Small intestine (tissue), 7 donors: ENCODE data around the gene PRRT2. TPM values are rescaled to one million over a fixed set of nuclear protein-coding genes. Genes with fewer than 3 reads are reported as not detected.

ENCODE experiments used
- DNase-seq, 2 donors: peaks; one replicate each; pipeline versions ENCODE4 v3.0.0 to v3.0.0-alpha.2; 2013
- FAIRE-seq: peaks from 2 replicates; lab custom pipeline; 2012; peaks lifted over from hg19 to GRCh38; lab: Jason Lieb, UNC
- H3K27ac ChIP-seq, 3 donors: one replicate each; pipeline ENCODE4 v1.5.1; 2013; ENCODE audit warnings: low read length in 2 of 3, mild to moderate bottlenecking in 2 of 3, control low read depth in 1 of 3, inconsistent platforms in 1 of 3, low read depth in 1 of 3, moderate library complexity in 1 of 3
- H3K27me3 ChIP-seq, 3 donors: one replicate each; pipeline ENCODE4 v1.6.1; 2013; ENCODE audit warnings: low read length in 3 of 3, inconsistent platforms in 1 of 3; ENCODE audit not compliant: control insufficient read depth in 3 of 3, insufficient read depth in 3 of 3
- H3K36me3 ChIP-seq, 3 donors: one replicate each; pipeline ENCODE4 v1.6.1; 2013; ENCODE audit warnings: low read length in 3 of 3, inconsistent platforms in 1 of 3, low read depth in 1 of 3, mild to moderate bottlenecking in 1 of 3, moderate library complexity in 1 of 3; ENCODE audit not compliant: control insufficient read depth in 3 of 3, insufficient read depth in 2 of 3
- H3K4me1 ChIP-seq, 3 donors: one replicate each; pipeline ENCODE4 v1.6.1; 2013; ENCODE audit warnings: low read length in 2 of 3, inconsistent platforms in 1 of 3, low read depth in 1 of 3, mild to moderate bottlenecking in 1 of 3, moderate library complexity in 1 of 3; ENCODE audit not compliant: control insufficient read depth in 3 of 3, insufficient read depth in 2 of 3
- H3K4me3 ChIP-seq, 3 donors: one replicate each; pipeline ENCODE4 v1.5.1; 2013; ENCODE audit warnings: low read length in 3 of 3, control low read depth in 1 of 3, inconsistent platforms in 1 of 3, low read depth in 1 of 3, mild to moderate bottlenecking in 1 of 3, moderate library complexity in 1 of 3
- H3K9me3 ChIP-seq, 2 donors: one replicate each; pipeline ENCODE4 v1.6.1; 2013; ENCODE audit warnings: low read depth in 1 of 2, low read length in 1 of 2; ENCODE audit not compliant: control insufficient read depth in 2 of 2, insufficient read depth in 1 of 2
- WGBS, 3 donors: extraction: QIAGEN DNeasy Blood & Tissue Kit; methylation state at CpG; one replicate each; pipeline ENCODE4 v1.1.7; 2013; 5-methylcytosine and 5-hydroxymethylcytosine counted together
- polyA plus RNA-seq, 4 donors: library from polyadenylated mRNA; stranded (reverse) in 3 of 4; unstranded in 1 of 4; fragments of 200-250 nt in 3 of 4; fragments of 120-200 nt in 1 of 4; gene quantifications; one replicate each; pipeline versions ENCODE4 v1.2.1 to v1.2.3, GENCODE V29; 2013
- donor health status: healthy with polysubstance abuse.
- donor health status: control.
- donor health status: control.
- donor health status: Bipolar disorder and iron deficiency.
- donor health status: healthy.

Gene PRRT2
- polyA plus RNA-seq, 4 donors: 0.27 to 6.3 (median 2.7) TPM; not detected in 1

- DNase-seq: no peak
- Histone ChIP-seq H3K36me3 (peaks cover 3 to 27% (median 4%) of the 10 kb centered on the region in 3 donors), H3K27ac (no peak overlapping the region), H3K9me3 (no peaks in the 10 kb centered on the region), H3K27me3 (no peaks in the 10 kb centered on the region), H3K4me1 (peaks cover 0 to 6% (median 0%) of the 10 kb centered on the region in 3 donors), H3K4me3 (no peak overlapping the region)
- 97 to 100% (median 97%) methylated on average over 3 of the region's 3 CpGs for WGBS, 3 donors
- FAIRE-seq: no peak
Measured at GRCh38 chr16:29794231-29794710, 17.7 kb upstream of the PRRT2 start.

GRCh38 chr16:29802416-29802935 is 9.5 kb upstream of the PRRT2 start:
- Histone ChIP-seq H3K9me3 (no peaks in the 10 kb centered on the region), H3K4me3 (no peak overlapping the region), H3K27me3 (no peaks in the 10 kb centered on the region), H3K4me1 (peaks cover 0 to 6% (median 0%) of the 10 kb centered on the region in 3 donors), H3K36me3 (peaks cover 2 to 54% (median 6%) of the 10 kb centered on the region in 3 donors), H3K27ac (no peak overlapping the region)
- no peak for DNase-seq
- 94 to 96% (median 96%) methylated on average over 8 of the region's 8 CpGs for WGBS, 3 donors
- no peak for FAIRE-seq

- FAIRE-seq (no peak), DNase-seq (no peak)
- H3K27ac ChIP-seq: peak overlapping the region in 1 of 3 donors; percentile 96
- H3K9me3 ChIP-seq: no peaks in the 10 kb centered on the region
- H3K4me3 ChIP-seq: no peak overlapping the region
- peaks cover 0 to 60% (median 3%) of the 10 kb centered on the region in 3 donors for H3K36me3 ChIP-seq
- H3K27me3 ChIP-seq: no peaks in the 10 kb centered on the region
- peaks cover 0 to 18% (median 9%) of the 10 kb centered on the region in 3 donors for H3K4me1 ChIP-seq
- 76 to 81% (median 77%) methylated on average over 8 of the region's 8 CpGs for WGBS, 3 donors
Measured at GRCh38 chr16:29804020-29804419, 8.0 kb upstream of the PRRT2 start.

- H3K4me3 ChIP-seq: peak overlapping the region; percentile 66 to 98 (median 97)
- peaks cover 0 to 60% (median 3%) of the 10 kb centered on the region in 3 donors for H3K36me3 ChIP-seq
- peaks cover 3 to 24% (median 12%) of the 10 kb centered on the region in 3 donors for H3K4me1 ChIP-seq
- H3K27ac ChIP-seq: peak overlapping the region; percentile 96 to 99 (median 98)
- WGBS, 3 donors: 6 to 9% (median 8%) methylated on average over 19 to 26 of the region's 26 CpGs
- FAIRE-seq: no peak
- H3K9me3 ChIP-seq: no peaks in the 10 kb centered on the region
- peak in 1 of 2 donors; percentile 52 for DNase-seq
- H3K27me3 ChIP-seq: no peaks in the 10 kb centered on the region
Measured at GRCh38 chr16:29804455-29805231, 7.3 kb upstream of the PRRT2 start.

GRCh38 chr16:29805232-29806098 is 6.5 kb upstream of the PRRT2 start:
- WGBS, 3 donors: 0 to 1% (median 0%) methylated on average over 50 to 103 of the region's 103 CpGs
- no peak for FAIRE-seq
- H3K4me1 ChIP-seq: peaks cover 3 to 32% (median 12%) of the 10 kb centered on the region in 3 donors
- H3K27me3 ChIP-seq: no peaks in the 10 kb centered on the region
- peaks cover 0 to 63% (median 0%) of the 10 kb centered on the region in 3 donors for H3K36me3 ChIP-seq
- H3K4me3 ChIP-seq: peak overlapping the region; percentile 66 to 98 (median 97)
- peak; percentile 96 to 98 for DNase-seq
- no peaks in the 10 kb centered on the region for H3K9me3 ChIP-seq
- H3K27ac ChIP-seq: peak overlapping the region; percentile 96 to 99 (median 98)

GRCh38 chr16:29806099-29806579 is 5.9 kb upstream of the PRRT2 start, which contains the start of gene MAZ:
MAZ (plus strand) TSS chr16:29806529; CDS start chr16:29806702, 173 bp downstream.
- Histone ChIP-seq H3K9me3 (no peaks in the 10 kb centered on the region), H3K36me3 (peaks cover 0 to 62% (median 0%) of the 10 kb centered on the region in 3 donors), H3K27me3 (no peaks in the 10 kb centered on the region), H3K4me1 (peaks cover 4 to 39% (median 16%) of the 10 kb centered on the region in 3 donors), H3K4me3 (peak within 1 kb of the TSS; percentile 84 to 98 (median 97)), H3K27ac (peak within 1 kb of the TSS; percentile 91 to 99 (median 98))
- DNase-seq (no peak), FAIRE-seq (no peak)
- 1% methylated on average over 49 of the region's 67 CpGs; no CpG with 5 or more reads in 2 of the 3 donors for WGBS, 3 donors

GRCh38 chr16:29806641-29807425 is 5.2 kb upstream of the PRRT2 start:
- Histone ChIP-seq H3K36me3 (peaks cover 0 to 55% (median 0%) of the 10 kb centered on the region in 3 donors), H3K4me1 (peaks cover 6 to 46% (median 16%) of the 10 kb centered on the region in 3 donors), H3K27ac (peak overlapping the region; percentile 77 to 91 (median 90)), H3K9me3 (no peaks in the 10 kb centered on the region), H3K4me3 (peak overlapping the region; percentile 78 to 97 (median 84)), H3K27me3 (no peaks in the 10 kb centered on the region)
- FAIRE-seq: no peak
- peak in 1 of 2 donors; percentile 77 for DNase-seq
- WGBS, 3 donors: 0 to 1% (median 1%) methylated on average over 52 to 99 of the region's 99 CpGs
